ENCODE results near the gene C2CD4C.

GRCh38 chr19:453606-454005, 44.7 kb upstream of the C2CD4C start:
- TF ChIP-seq POLR2A (IDR thresholded peaks at IDR 0.05), result no peak
- TF ChIP-seq CTCF (IDR thresholded peaks at IDR 0.05), result no peak
- no peak for TF ChIP-seq POLR2AphosphoS5 (IDR thresholded peaks at IDR 0.05; ENCODE audit: insufficient read depth in 1 of 2, low read depth in 1 of 2)
